GM06990 (cell line): ENCODE results near the gene YAF2.

Experiments used
- DNase-seq: peaks from one replicate; pipeline ENCODE4 v3.0.0-alpha.2; 2011; ENCODE audit not compliant: insufficient read length; ENCODE audit errors: extremely low read depth
- H3K27me3 ChIP-seq: replicated peaks from 2 replicates; pipeline ENCODE4 v1.6.0; 2011; ENCODE audit warnings: low read length; ENCODE audit not compliant: control insufficient read depth, insufficient read depth
- H3K36me3 ChIP-seq: 2 replicates; pipeline ENCODE4 v1.5.1; 2011; ENCODE audit warnings: low read length; ENCODE audit not compliant: control insufficient read depth, insufficient read depth
- H3K4me3 ChIP-seq: replicated peaks from 2 replicates; pipeline ENCODE4 v1.5.1; 2011; ENCODE audit warnings: low read depth, mild to moderate bottlenecking, control low read depth, low read length
- CTCF ChIP-seq: IDR thresholded peaks from 2 replicates; pipeline ENCODE4 v1.5.1; 2011; ENCODE audit warnings: low read length, control low read depth, mild to moderate bottlenecking, inconsistent platforms; ENCODE audit not compliant: insufficient read depth, poor library complexity, severe bottlenecking

The YAF2 gene

DNA sequence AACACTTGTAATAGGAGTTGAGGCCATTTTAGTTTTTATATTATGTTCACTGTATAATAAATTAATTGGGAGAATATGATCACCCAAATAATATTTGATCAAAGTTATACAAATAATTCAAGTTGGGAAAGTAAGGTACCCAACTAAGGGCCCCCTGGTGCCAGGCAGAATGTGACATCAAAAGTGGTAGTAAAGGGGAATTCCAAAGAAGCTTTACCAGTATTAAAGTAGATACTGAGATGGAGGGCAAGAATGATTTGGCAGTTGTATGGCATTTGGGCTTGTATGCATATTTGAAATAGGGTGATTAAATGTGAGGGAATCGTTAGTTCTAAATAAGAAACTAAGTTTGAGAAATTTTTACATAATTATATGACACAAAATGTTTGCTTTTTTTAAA, 111.1 kb downstream of the YAF2 start:
- no peak for DNase-seq
- no peak for TF ChIP-seq CTCF
- no peak overlapping the region for H3K4me3 ChIP-seq
- no peaks in the 10 kb centered on the region for H3K36me3 ChIP-seq
- no peaks in the 10 kb centered on the region for H3K27me3 ChIP-seq

DNA sequence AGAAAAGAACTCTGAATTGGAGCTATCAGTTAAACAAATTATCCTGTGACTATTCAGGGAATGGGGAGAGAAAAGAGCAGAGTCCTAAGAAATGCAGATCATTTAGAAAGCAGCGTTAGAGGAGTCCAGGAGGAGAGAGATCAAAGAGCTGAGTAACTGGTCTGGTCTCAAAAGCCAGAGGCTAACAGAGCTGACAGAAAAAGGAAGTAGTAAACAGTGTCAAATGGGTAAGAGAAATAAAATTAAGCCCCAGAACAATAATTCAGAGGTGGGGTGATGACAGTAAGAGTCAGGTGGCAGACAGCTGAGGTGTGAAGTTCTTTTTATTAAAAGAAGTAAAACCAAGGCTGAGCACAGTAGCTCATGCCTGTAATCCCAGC, 112.7 kb downstream of the YAF2 start:
- no peaks in the 10 kb centered on the region for H3K36me3 ChIP-seq
- no peak overlapping the region for H3K4me3 ChIP-seq
- TF ChIP-seq CTCF: no peak
- DNase-seq: no peak
- no peaks in the 10 kb centered on the region for H3K27me3 ChIP-seq

- Histone ChIP-seq H3K4me3 (no peak overlapping the region), H3K27me3 (no peaks in the 10 kb centered on the region), H3K36me3 (no peaks in the 10 kb centered on the region)
- DNase-seq: no peak
- TF ChIP-seq CTCF: no peak
Measured at GRCh38 chr12:42124764-42125387, 113.2 kb downstream of the YAF2 start.

DNA sequence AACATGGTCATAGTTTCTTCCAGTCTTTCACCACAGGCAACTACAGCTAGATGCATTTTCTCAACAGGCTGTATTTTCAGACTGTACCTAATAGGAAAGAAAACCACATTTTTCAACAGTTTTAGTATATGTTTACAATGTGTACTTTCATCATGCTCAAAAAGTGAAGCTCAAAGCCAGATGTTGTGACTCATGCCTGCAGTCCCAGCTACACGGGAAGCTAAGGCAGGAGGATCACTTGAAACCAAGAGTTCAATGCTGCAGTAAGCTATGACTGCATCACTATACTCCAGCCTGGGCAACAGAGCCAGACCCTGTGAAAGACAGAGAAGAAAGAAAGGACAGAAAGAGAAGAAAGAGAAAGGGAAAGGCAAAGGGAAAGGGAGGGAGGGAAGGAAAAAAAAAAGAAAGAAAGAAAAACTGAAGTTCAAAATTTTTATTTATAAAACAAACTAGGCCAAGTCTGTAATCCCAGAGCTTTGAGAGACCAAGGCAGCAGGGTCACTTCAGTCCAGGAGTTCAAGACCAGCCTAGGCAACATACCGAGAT, 118.9 kb downstream of the YAF2 start:
- no peak for TF ChIP-seq CTCF
- DNase-seq: no peak
- no peaks in the 10 kb centered on the region for H3K27me3 ChIP-seq
- H3K36me3 ChIP-seq: no peaks in the 10 kb centered on the region; the same call in none of the 2 replicates
- no peak overlapping the region for H3K4me3 ChIP-seq

GRCh38 chr12:42118136-42118879, 119.7 kb downstream of the YAF2 start:
- H3K36me3 ChIP-seq: no peaks in the 10 kb centered on the region; the same call in none of the 2 replicates
- no peak for TF ChIP-seq CTCF
- DNase-seq: no peak
- no peaks in the 10 kb centered on the region for H3K27me3 ChIP-seq
- no peak overlapping the region for H3K4me3 ChIP-seq
